Stomach (tissue), 9 donors: ENCODE measurements around the gene SQSTM1. TPM values are rescaled to one million over a fixed set of nuclear protein-coding genes. Genes with fewer than 3 reads are reported as not detected.

Experiments
- DNase-seq, 2 donors: peaks; one replicate each; pipeline versions ENCODE4 v3.0.0 to v3.0.0-alpha.2; 2013 to 2019
- H3K27ac ChIP-seq, 5 donors: fragments of 200-600 bp in 4 of 5; sonication (generic) in 4 of 5; one replicate each; pipeline ENCODE4 v1.5.1; 2013 to 2019; ENCODE audit warnings: mild to moderate bottlenecking in 1 of 5, moderate library complexity in 1 of 5
- H3K27me3 ChIP-seq, 3 donors: fragments of 200-600 bp; sonication (generic); one replicate each; pipeline ENCODE4 v1.5.1; 2017 to 2019; ENCODE audit warnings: mixed run types in 1 of 3
- H3K36me3 ChIP-seq, 4 donors: fragments of 200-600 bp; sonication (generic); 1 replicate in 3 of 4; 2 replicates in 1 of 4; pipeline ENCODE4 v1.5.1; 2016 to 2019
- H3K4me1 ChIP-seq, 4 donors: fragments of 200-600 bp; sonication (generic); one replicate each; pipeline ENCODE4 v1.5.1; 2016 to 2019
- H3K4me3 ChIP-seq, 4 donors: fragments of 200-600 bp; sonication (generic) in 3 of 4; one replicate each; pipeline ENCODE4 v1.5.1; 2016 to 2019; ENCODE audit warnings: mild to moderate bottlenecking in 1 of 4
- H3K9me3 ChIP-seq, 4 donors: fragments of 200-600 bp; sonication (generic); one replicate each; pipeline ENCODE4 v1.5.1; 2016 to 2019
- EP300 ChIP-seq: sonication (generic); formaldehyde crosslinking; IDR thresholded peaks from one replicate; pipeline ENCODE4 v1.6.1; 2017; ENCODE audit warnings: antibody characterized with exemption
- POLR2A ChIP-seq, 4 donors: fragments of 450-650 bp; IDR thresholded peaks; one replicate each; pipeline ENCODE4 v1.6.1; 2016; ENCODE audit warnings: antibody characterized with exemption in 4 of 4, control low read depth in 2 of 4, mild to moderate bottlenecking in 1 of 4, moderate library complexity in 1 of 4
- POLR2AphosphoS5 ChIP-seq, 3 donors: sonication (generic); formaldehyde crosslinking; IDR thresholded peaks; one replicate each; pipeline ENCODE4 v1.6.1; 2016; ENCODE audit warnings: antibody characterized with exemption in 3 of 3
- WGBS, 5 donors: extraction: QIAGEN DNeasy Blood & Tissue Kit in 3 of 5; methylation state at CpG; one replicate each; pipeline versions ENCODE4 v1.1.5 to v1.1.7; 2013 to 2018; 5-methylcytosine and 5-hydroxymethylcytosine counted together
- intact Hi-C: fragments of 100-400 bp; cut with DNase I; formaldehyde crosslinking; loops from one replicate; pipeline ENCODE4 v1.15.1; 2023; ENCODE audit warnings: low total_unique reads
- polyA plus RNA-seq, 3 donors: library from polyadenylated mRNA; stranded (reverse); fragments of 200-250 nt; gene quantifications; one replicate each; pipeline ENCODE4 v1.2.3, GENCODE V29; 2013
- total RNA-seq, 5 donors: library from RNA; depleted of rRNA; stranded (reverse); fragments of >200 nt; gene quantifications; one replicate each; pipeline versions ENCODE4 v1.1.0 to v1.2.3, GENCODE V29; 2014 to 2016
- TF ChIP-seq, protein P1 (sequence below), 7 experiments: fragments of 450-650 bp in 4 of 7; fragments of 200-600 bp in 3 of 7; sonication (generic) in 3 of 7; IDR thresholded peaks; one replicate each; pipeline ENCODE4 v1.5.1; 2016 to 2019; ENCODE audit warnings: antibody characterized with exemption in 7 of 7, control low read depth in 2 of 7, mild to moderate bottlenecking in 1 of 7
- donor health status: healthy with polysubstance abuse.
- donor health status: Bipolar disorder and iron deficiency.
- donor health status: healthy.

The SQSTM1 gene
- total and polyA plus RNA-seq, 8 donors = 163 to 693 (median 356) TPM

- no peak overlapping the region for H3K4me3 ChIP-seq
- peak in 1 of 2 donors; percentile 13 for DNase-seq
- H3K27ac ChIP-seq = no peak overlapping the region
- TF ChIP-seq, protein P1, sequence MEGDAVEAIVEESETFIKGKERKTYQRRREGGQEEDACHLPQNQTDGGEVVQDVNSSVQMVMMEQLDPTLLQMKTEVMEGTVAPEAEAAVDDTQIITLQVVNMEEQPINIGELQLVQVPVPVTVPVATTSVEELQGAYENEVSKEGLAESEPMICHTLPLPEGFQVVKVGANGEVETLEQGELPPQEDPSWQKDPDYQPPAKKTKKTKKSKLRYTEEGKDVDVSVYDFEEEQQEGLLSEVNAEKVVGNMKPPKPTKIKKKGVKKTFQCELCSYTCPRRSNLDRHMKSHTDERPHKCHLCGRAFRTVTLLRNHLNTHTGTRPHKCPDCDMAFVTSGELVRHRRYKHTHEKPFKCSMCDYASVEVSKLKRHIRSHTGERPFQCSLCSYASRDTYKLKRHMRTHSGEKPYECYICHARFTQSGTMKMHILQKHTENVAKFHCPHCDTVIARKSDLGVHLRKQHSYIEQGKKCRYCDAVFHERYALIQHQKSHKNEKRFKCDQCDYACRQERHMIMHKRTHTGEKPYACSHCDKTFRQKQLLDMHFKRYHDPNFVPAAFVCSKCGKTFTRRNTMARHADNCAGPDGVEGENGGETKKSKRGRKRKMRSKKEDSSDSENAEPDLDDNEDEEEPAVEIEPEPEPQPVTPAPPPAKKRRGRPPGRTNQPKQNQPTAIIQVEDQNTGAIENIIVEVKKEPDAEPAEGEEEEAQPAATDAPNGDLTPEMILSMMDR (IDR thresholded peaks at IDR 0.05) = no peak
- no peaks in the 10 kb centered on the region for H3K9me3 ChIP-seq
- H3K4me1 ChIP-seq = peaks cover 53 to 67% (median 62%) of the 10 kb centered on the region in 4 donors
- 92 to 97% (median 94%) methylated on average over 23 to 30 of the region's 30 CpGs for WGBS, 5 donors
- H3K36me3 ChIP-seq = peaks cover 45 to 57% (median 50%) of the 10 kb centered on the region in 4 donors
- intact Hi-C loops = no loop called here
- H3K27me3 ChIP-seq = no peaks in the 10 kb centered on the region
Measured at GRCh38 chr5:179797741-179798140, 23.0 kb upstream of the SQSTM1 start.

DNA sequence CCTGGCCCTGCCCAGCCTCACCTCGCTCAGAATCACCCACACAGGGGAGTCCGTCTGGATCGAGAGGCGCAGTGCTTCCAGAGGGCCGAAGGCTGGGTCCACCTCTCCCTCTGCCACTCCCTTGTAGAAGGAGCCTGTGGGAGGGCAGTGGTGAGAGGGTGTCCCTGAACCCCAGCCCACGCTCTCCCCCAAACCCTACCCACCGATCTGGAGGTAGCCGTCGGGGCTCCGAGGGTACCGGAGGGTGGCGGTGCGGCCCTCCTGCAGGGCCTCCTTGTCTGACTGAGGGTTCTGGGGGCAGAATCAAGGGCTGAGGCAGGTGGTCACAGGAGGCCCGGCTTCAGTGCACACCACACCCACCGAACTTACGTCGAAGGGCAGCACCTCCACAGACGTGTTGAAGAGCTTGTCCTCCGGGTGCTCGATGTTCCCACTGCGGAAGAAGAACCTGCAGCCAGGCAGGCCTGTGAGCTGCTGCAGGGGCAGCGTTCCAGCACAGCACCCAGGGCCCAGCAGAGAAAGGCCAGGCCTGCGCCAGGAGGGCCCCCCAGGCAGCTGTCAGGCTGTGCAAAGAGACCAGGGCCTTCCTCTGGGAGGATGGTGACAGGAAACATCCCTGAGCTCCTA, 22.4 kb upstream of the SQSTM1 start:
- Histone ChIP-seq H3K4me1 (peaks cover 54 to 67% (median 62%) of the 10 kb centered on the region in 4 donors), H3K27ac (no peak overlapping the region), H3K4me3 (no peak overlapping the region), H3K36me3 (peaks cover 45 to 57% (median 51%) of the 10 kb centered on the region in 4 donors), H3K27me3 (no peaks in the 10 kb centered on the region), H3K9me3 (no peaks in the 10 kb centered on the region)
- TF ChIP-seq EP300 (no peak), POLR2AphosphoS5 (IDR thresholded peaks at IDR 0.05) (no peak), POLR2A (IDR thresholded peaks at IDR 0.05) (no peak)
- TF ChIP-seq, protein P1 (IDR thresholded peaks at IDR 0.05) = no peak
- intact Hi-C loops = no loop called here
- 92 to 96% (median 94%) methylated on average over 7 to 23 of the region's 23 CpGs for WGBS, 5 donors
- DNase-seq = no peak

DNA sequence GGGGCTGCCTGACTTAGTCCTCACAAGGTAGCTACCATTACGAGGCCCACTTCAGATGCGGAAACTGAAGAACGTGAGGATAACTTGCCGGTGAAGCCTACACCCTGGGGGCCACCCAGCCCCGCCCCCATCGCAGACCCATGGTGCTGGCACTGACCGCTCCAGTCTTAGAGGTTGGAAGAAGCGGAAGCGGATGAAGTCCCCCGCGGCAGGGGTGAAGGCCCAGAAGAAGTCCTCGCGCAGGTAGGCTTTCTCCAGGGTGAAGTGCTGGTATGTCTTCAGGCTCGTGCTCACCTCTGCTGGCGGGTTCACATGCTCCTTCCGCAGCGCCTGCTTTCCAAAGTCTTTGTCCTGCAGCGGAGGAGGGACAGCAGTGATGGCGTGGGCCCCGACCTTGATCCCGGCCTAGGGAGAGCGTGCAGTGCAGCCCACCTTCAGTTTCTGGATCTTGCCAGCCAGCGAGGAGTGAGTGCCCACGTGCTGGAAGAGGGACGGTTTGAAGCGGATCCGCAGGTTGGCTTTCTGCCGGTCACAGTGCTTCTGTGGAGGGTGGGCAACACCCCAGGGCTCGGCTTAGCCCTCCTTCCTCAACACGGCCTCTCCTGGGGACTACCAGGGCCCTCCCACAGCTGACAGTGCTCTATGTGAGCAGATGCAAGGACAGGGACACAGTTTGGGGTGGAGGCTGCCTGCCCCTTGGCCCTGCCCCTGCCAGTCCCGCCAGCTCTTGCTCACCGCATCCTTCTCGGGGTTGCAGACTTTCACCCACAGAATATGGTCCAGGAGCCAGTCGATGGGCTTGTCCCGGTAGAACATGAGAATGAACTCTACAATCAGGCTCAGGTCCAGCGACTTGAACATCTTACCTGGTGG, 21.7 kb upstream of the SQSTM1 start:
- Histone ChIP-seq H3K9me3 (no peaks in the 10 kb centered on the region), H3K27me3 (no peaks in the 10 kb centered on the region), H3K36me3 (peaks cover 45 to 57% (median 51%) of the 10 kb centered on the region in 4 donors), H3K4me3 (no peak overlapping the region), H3K27ac (no peak overlapping the region), H3K4me1 (peaks cover 54 to 67% (median 62%) of the 10 kb centered on the region in 4 donors)
- TF ChIP-seq EP300 (no peak), POLR2A (IDR thresholded peaks at IDR 0.05) (no peak), POLR2AphosphoS5 (IDR thresholded peaks at IDR 0.05) (no peak)
- TF ChIP-seq, protein P1 (IDR thresholded peaks at IDR 0.05) = no peak
- DNase-seq = no peak
- intact Hi-C loops = no loop called here
- WGBS, 5 donors = 91 to 96% (median 94%) methylated on average over 31 to 36 of the region's 36 CpGs

DNA sequence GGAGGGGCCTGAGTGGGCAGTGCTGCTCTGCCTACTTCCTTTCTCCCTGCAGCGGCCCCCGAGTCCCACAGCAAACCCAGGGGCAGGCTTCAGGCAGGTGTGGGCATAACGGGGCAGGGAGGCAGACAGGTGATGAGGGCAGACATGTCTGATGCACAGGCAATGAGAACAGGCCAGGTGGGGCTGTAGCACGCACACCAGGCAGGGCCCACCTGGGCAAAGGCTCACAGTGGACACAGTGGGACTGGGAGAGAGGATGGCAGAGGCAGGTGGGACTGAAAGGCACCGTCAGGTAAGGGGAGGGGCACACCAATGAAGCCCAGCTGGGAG, 21.1 kb upstream of the SQSTM1 start:
- intact Hi-C loops = no loop called here
- no peak overlapping the region for H3K4me3 ChIP-seq
- DNase-seq = no peak
- whole genome bisulfite sequencing, 5 donors = 88 to 94% (median 92%) methylated on average over 5 of the region's 5 CpGs
- peaks cover 54 to 67% (median 62%) of the 10 kb centered on the region in 4 donors for H3K4me1 ChIP-seq
- H3K9me3 ChIP-seq = no peaks in the 10 kb centered on the region
- no peaks in the 10 kb centered on the region for H3K27me3 ChIP-seq
- TF ChIP-seq EP300 = no peak
- TF ChIP-seq POLR2AphosphoS5 (IDR thresholded peaks at IDR 0.05) = no peak
- TF ChIP-seq, protein P1 (IDR thresholded peaks at IDR 0.05) = no peak
- no peak for TF ChIP-seq POLR2A (IDR thresholded peaks at IDR 0.05)
- no peak overlapping the region for H3K27ac ChIP-seq
- H3K36me3 ChIP-seq = peaks cover 45 to 57% (median 51%) of the 10 kb centered on the region in 4 donors
